ENCODE results near the gene CCND1.

CCND1 gene

DNA sequence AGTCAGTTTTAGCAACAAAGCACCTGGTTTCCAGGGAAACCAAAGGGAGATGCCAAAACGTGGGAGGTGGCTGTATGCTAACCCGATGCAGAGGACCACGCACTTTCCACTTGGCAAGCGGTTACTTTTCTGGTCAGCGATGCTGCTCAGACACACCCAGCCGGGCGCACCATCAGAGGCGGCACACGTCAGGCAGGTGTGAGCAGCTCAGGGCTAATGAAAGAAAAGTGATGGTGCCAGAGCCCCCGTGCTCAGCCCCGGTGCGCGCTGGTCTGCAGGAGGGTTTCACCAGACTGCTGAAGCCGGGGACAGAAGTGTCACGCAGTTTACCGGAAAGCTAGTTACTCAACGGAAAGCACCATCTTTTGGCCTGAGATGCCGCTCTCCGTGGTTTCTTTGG lies 28.5 kb downstream of the CCND1 start:
- no peak for TF ChIP-seq GATA3 (IDR thresholded peaks at IDR 0.05; ENCODE audit: low read depth, low read length)
- no peak for TF ChIP-seq GATA2 (IDR thresholded peaks at IDR 0.05; ENCODE audit: low read depth, low read length)

- no peak for TF ChIP-seq GATA2 (IDR thresholded peaks at IDR 0.05; ENCODE audit: low read depth, low read length)
- no peak for TF ChIP-seq GATA3 (IDR thresholded peaks at IDR 0.05; ENCODE audit: low read depth, low read length)
These were observed 29.3 kb downstream of the CCND1 start for GRCh38 chr11:69670158-69670845.

- TF ChIP-seq GATA2 (IDR thresholded peaks at IDR 0.05; ENCODE audit: low read depth, low read length) (no peak), GATA3 (IDR thresholded peaks at IDR 0.05; ENCODE audit: low read depth, low read length) (no peak)
These were observed 30.9 kb downstream of the CCND1 start for GRCh38 chr11:69671734-69672465.

GRCh38 chr11:69674267-69674885 lies 33.4 kb downstream of the CCND1 start:
- no peak for TF ChIP-seq GATA3 (IDR thresholded peaks at IDR 0.05; ENCODE audit: low read depth, low read length)
- TF ChIP-seq GATA2 (IDR thresholded peaks at IDR 0.05; ENCODE audit: low read depth, low read length): no peak

GRCh38 chr11:69674886-69675714 lies 34.1 kb downstream of the CCND1 start, which contains the start of gene LTO1:
LTO1 (minus strand) TSS chr11:69675353; CDS start chr11:69675239, 114 bp downstream.
- TF ChIP-seq GATA3 (IDR thresholded peaks at IDR 0.05; ENCODE audit: low read depth, low read length) (no peak), GATA2 (IDR thresholded peaks at IDR 0.05; ENCODE audit: low read depth, low read length) (no peak)

DNA sequence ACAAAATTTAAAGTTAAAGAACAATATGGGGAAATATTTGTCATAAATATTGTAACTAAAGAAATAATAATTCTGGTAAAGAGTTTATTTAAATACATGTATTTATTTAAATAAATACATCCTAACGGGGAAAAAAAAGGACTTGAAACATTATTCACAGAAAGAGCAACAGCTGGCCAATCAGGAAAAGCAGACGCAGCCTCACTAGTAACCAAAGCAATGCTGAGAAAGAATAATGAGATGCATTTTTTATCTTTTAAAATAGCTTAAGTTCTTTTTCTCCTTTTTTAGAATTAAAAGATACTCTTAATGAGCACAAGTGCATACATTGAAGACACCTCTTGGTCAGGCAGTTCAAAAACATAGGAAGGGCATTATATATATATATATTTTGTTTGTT lies 36.8 kb downstream of the CCND1 start:
- no peak for TF ChIP-seq GATA2 (IDR thresholded peaks at IDR 0.05; ENCODE audit: low read depth, low read length)
- no peak for TF ChIP-seq GATA3 (IDR thresholded peaks at IDR 0.05; ENCODE audit: low read depth, low read length)

GRCh38 chr11:69680688-69681087 lies 39.7 kb downstream of the CCND1 start:
- no peak for TF ChIP-seq GATA3 (IDR thresholded peaks at IDR 0.05; ENCODE audit: low read depth, low read length)
- no peak for TF ChIP-seq GATA2 (IDR thresholded peaks at IDR 0.05; ENCODE audit: low read depth, low read length)

DNA sequence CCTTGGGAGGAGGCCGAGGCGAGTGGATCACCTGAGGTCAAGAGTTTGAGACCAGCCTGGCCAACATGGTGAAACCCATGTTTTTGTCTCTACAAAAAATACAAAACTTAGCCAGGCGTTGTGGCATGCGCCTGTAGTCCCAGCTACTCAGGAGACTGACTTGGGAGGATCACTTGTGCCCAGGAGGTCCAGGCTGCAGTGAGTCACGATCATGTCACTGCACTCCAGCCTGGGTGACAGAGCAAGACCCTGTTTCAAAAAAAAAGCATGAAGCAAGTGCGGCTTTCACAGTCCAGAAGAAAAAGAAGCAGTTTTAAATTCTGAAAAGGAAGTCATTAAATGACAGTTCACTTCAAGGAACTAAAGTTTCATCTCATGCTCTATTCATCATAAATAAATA lies 41.3 kb downstream of the CCND1 start:
- TF ChIP-seq GATA3 (IDR thresholded peaks at IDR 0.05; ENCODE audit: low read depth, low read length) (no peak), GATA2 (IDR thresholded peaks at IDR 0.05; ENCODE audit: low read depth, low read length) (no peak)

DNA sequence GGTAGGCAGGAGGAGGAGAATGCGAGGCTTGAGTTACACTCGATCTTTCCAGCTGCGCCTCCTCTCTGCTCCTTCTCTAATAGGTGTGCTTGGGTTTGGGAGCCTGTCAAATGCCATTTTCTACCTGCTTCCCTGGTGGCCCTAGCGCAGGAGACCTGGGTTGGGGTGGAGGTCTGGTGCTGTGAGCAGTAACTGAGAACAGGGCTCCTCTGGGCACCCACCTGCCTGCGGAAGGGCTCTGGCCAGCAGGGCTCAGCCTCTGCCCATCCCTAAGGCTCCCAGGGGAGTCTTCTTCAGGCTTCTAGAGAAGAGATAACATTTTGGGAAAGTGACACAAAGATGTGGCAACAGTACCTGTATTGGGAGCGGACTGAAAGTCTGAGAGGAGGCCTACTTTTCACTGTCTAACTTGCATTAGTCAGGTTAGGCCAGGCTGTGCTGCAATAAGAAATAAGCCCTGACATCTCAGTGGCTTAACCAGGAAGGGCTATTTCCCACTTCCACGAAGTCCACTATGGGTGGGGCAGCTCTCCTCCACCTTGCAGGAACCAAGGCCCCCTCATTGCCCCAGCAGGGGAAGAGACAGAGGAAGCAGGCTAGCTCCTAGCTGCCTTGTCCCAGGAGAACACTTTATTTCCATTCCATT lies 41.8 kb downstream of the CCND1 start:
- no peak for TF ChIP-seq GATA3 (IDR thresholded peaks at IDR 0.05; ENCODE audit: low read depth, low read length)
- no peak for TF ChIP-seq GATA2 (IDR thresholded peaks at IDR 0.05; ENCODE audit: low read depth, low read length)

GRCh38 chr11:69683764-69684333 lies 42.9 kb downstream of the CCND1 start:
- TF ChIP-seq GATA2 (IDR thresholded peaks at IDR 0.05; ENCODE audit: low read depth, low read length) (no peak), GATA3 (IDR thresholded peaks at IDR 0.05; ENCODE audit: low read depth, low read length) (no peak)

GRCh38 chr11:69684651-69685050 lies 43.7 kb downstream of the CCND1 start:
- TF ChIP-seq GATA2 (IDR thresholded peaks at IDR 0.05; ENCODE audit: low read depth, low read length) (no peak), GATA3 (IDR thresholded peaks at IDR 0.05; ENCODE audit: low read depth, low read length) (no peak)

- TF ChIP-seq GATA3 (IDR thresholded peaks at IDR 0.05; ENCODE audit: low read depth, low read length): no peak
- TF ChIP-seq GATA2 (IDR thresholded peaks at IDR 0.05; ENCODE audit: low read depth, low read length): no peak
These were observed 44.4 kb downstream of the CCND1 start for GRCh38 chr11:69685348-69685747.

DNA sequence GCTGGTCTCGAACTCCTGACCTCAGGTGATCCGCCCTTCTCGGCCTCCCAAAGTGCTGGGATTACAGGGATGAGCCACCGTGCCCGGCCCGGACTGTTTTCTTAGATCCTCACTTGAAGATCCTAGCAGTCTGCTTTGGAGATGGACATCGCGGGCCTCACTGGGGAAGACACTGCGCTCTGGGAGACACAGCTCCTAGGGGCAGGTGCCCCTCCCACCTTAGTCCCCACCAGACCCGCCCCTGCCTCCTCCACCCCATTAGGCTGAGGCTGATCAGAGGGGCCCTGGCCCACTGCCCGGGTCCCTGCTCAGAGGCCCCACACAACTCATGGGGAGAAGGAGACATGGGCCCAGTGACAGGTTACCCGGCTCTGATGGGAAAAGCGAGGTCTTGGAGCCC lies 45.5 kb downstream of the CCND1 start:
- no peak for TF ChIP-seq GATA2 (IDR thresholded peaks at IDR 0.05; ENCODE audit: low read depth, low read length)
- TF ChIP-seq GATA3 (IDR thresholded peaks at IDR 0.05; ENCODE audit: low read depth, low read length): no peak

Measured in SH-SY5Y (cell line).